ENCODE measurements around the gene EIPR1. TPM values are rescaled to one million over a fixed set of nuclear protein-coding genes. Genes with fewer than 3 reads are reported as not detected.

The EIPR1 gene
- total RNA-seq, 4 donors from 2014 or later: 26.1 to 51.6 (median 40.0) TPM

- Histone ChIP-seq H3K4me1 (peaks cover 3 to 10% of the 10 kb centered on the region in 2 donors), H3K36me3 (no peaks in the 10 kb centered on the region), H3K4me3 (replicated peaks in 1 of 3) (no peak overlapping the region), H3K9me3 (no peaks in the 10 kb centered on the region), H3K27ac (no peak overlapping the region), H3K27me3 (no peaks in the 10 kb centered on the region)
- WGBS, 2 donors: 89% methylated on average over 14 to 22 of the region's 23 CpGs
- no peak for DNase-seq
- intact Hi-C loops (cut with DNase I): no loop called here
- TF ChIP-seq POLR2A (IDR thresholded peaks at IDR 0.05) (no peak), CTCF (IDR thresholded peaks at IDR 0.05) (no peak)
These were observed 201.3 kb downstream of the EIPR1 start for GRCh38 chr2:3176071-3176868.

- no peak for DNase-seq
- Histone ChIP-seq H3K27ac (no peak overlapping the region), H3K27me3 (no peaks in the 10 kb centered on the region), H3K4me1 (peaks cover 3 to 10% of the 10 kb centered on the region in 2 donors), H3K36me3 (no peaks in the 10 kb centered on the region), H3K4me3 (replicated peaks in 1 of 3) (no peak overlapping the region), H3K9me3 (no peaks in the 10 kb centered on the region)
- TF ChIP-seq POLR2A (IDR thresholded peaks at IDR 0.05) (no peak), CTCF (IDR thresholded peaks at IDR 0.05) (no peak)
- 96 to 98% methylated on average over 5 of the region's 5 CpGs for WGBS, 2 donors
- intact Hi-C loops (cut with DNase I): no loop called here
These were observed 202.1 kb downstream of the EIPR1 start for GRCh38 chr2:3175568-3175955.

GRCh38 chr2:3174626-3175567, 202.7 kb downstream of the EIPR1 start:
- H3K27ac ChIP-seq: no peak overlapping the region
- no peaks in the 10 kb centered on the region for H3K9me3 ChIP-seq
- no peak for TF ChIP-seq POLR2A (IDR thresholded peaks at IDR 0.05)
- TF ChIP-seq CTCF (IDR thresholded peaks at IDR 0.05): no peak
- 88 to 93% methylated on average over 4 to 10 of the region's 26 CpGs for WGBS, 2 donors
- H3K27me3 ChIP-seq: no peaks in the 10 kb centered on the region
- intact Hi-C loops (cut with DNase I): no loop called here
- no peak overlapping the region for H3K4me3 ChIP-seq (replicated peaks in 1 of 3)
- H3K4me1 ChIP-seq: peaks cover 3 to 10% of the 10 kb centered on the region in 2 donors
- no peaks in the 10 kb centered on the region for H3K36me3 ChIP-seq
- no peak for DNase-seq

- Histone ChIP-seq H3K27ac (no peak overlapping the region), H3K4me1 (no peaks in the 10 kb centered on the region), H3K4me3 (replicated peaks in 1 of 3) (no peak overlapping the region), H3K36me3 (no peaks in the 10 kb centered on the region), H3K27me3 (no peaks in the 10 kb centered on the region), H3K9me3 (no peaks in the 10 kb centered on the region)
- 90 to 94% methylated on average over 14 of the region's 14 CpGs for WGBS, 2 donors
- intact Hi-C loops (cut with DNase I): no loop called here
- TF ChIP-seq CTCF (IDR thresholded peaks at IDR 0.05) (no peak), POLR2A (IDR thresholded peaks at IDR 0.05) (no peak)
- no peak for DNase-seq
These were observed 204.6 kb downstream of the EIPR1 start for GRCh38 chr2:3173031-3173430.
